Liver (tissue), 9 donors: ENCODE measurements around the gene SLC25A33. TPM values are rescaled to one million over a fixed set of nuclear protein-coding genes. Genes with fewer than 3 reads are reported as not detected.

Source experiments
- DNase-seq: peaks from one replicate; pipeline ENCODE4 v3.0.0-alpha.2; 2017; ENCODE audit warnings: low spot score
- H3K27ac ChIP-seq, 2 donors: one replicate each; pipeline ENCODE4 v1.7.0; 2013; ENCODE audit warnings: inconsistent platforms in 2 of 2, low read length in 2 of 2, control low read depth in 1 of 2, low read depth in 1 of 2, mild to moderate bottlenecking in 1 of 2
- H3K27me3 ChIP-seq, 4 donors: one replicate each; pipeline versions ENCODE4 v1.6.1 to v1.7.0; 2013; ENCODE audit warnings: low read length in 3 of 4, inconsistent platforms in 1 of 4, mild to moderate bottlenecking in 1 of 4, moderate library complexity in 1 of 4; ENCODE audit not compliant: control insufficient read depth in 4 of 4, insufficient read depth in 4 of 4
- H3K36me3 ChIP-seq, 4 donors: one replicate each; pipeline versions ENCODE4 v1.6.1 to v1.7.0; 2013; ENCODE audit warnings: low read length in 3 of 4, mild to moderate bottlenecking in 3 of 4, low read depth in 1 of 4, moderate library complexity in 1 of 4; ENCODE audit not compliant: control insufficient read depth in 4 of 4, insufficient read depth in 3 of 4
- H3K4me1 ChIP-seq, 4 donors: one replicate each; pipeline versions ENCODE4 v1.6.1 to v1.7.0; 2013; ENCODE audit warnings: low read length in 3 of 4, mild to moderate bottlenecking in 3 of 4, moderate library complexity in 1 of 4; ENCODE audit not compliant: control insufficient read depth in 4 of 4, insufficient read depth in 4 of 4
- H3K4me3 ChIP-seq, 3 donors: one replicate each; pipeline versions ENCODE4 v1.6.1 to v1.7.0; 2013; ENCODE audit warnings: low read length in 3 of 3, control low read depth in 1 of 3, low read depth in 1 of 3, mild to moderate bottlenecking in 1 of 3
- H3K9ac ChIP-seq, 2 donors: one replicate each; pipeline ENCODE4 v1.7.0; 2013; ENCODE audit warnings: low read length in 2 of 2, mild to moderate bottlenecking in 2 of 2, moderate library complexity in 2 of 2, control low read depth in 1 of 2, low read depth in 1 of 2
- H3K9me3 ChIP-seq, 4 donors: one replicate each; pipeline versions ENCODE4 v1.6.1 to v1.7.0; 2013; ENCODE audit warnings: low read length in 3 of 4; ENCODE audit not compliant: control insufficient read depth in 4 of 4
- EGR1 ChIP-seq, 2 donors: IDR thresholded peaks; 2 replicates each; pipeline ENCODE4 v1.6.1; 2016 to 2018; ENCODE audit warnings: antibody characterized with exemption in 2 of 2, low read depth in 2 of 2
- FOXA1 ChIP-seq: IDR thresholded peaks from 2 replicates; pipeline ENCODE4 v1.6.1; 2016; ENCODE audit warnings: antibody characterized with exemption
- FOXA2 ChIP-seq: IDR thresholded peaks from 2 replicates; pipeline ENCODE4 v1.6.1; 2016; ENCODE audit warnings: antibody characterized with exemption
- GABPA ChIP-seq, 2 donors: IDR thresholded peaks in 1 of 2; conservative IDR thresholded peaks in 1 of 2; 2 replicates each; pipeline ENCODE4 v1.6.1; 2016; ENCODE audit warnings: antibody characterized with exemption in 2 of 2, mild to moderate bottlenecking in 1 of 2, moderate library complexity in 1 of 2
- HNF4A ChIP-seq, 2 donors: conservative IDR thresholded peaks; 2 replicates each; pipeline ENCODE4 v1.6.1; 2016; ENCODE audit warnings: antibody characterized with exemption in 2 of 2, mild to moderate bottlenecking in 2 of 2
- HNF4G ChIP-seq: IDR thresholded peaks from 2 replicates; pipeline ENCODE4 v1.6.1; 2016; ENCODE audit warnings: antibody characterized with exemption
- JUND ChIP-seq, 2 donors: IDR thresholded peaks; 2 replicates each; pipeline ENCODE4 v1.6.1; 2016; ENCODE audit warnings: antibody characterized with exemption in 2 of 2
- NR2F2 ChIP-seq: IDR thresholded peaks from 2 replicates; pipeline ENCODE4 v1.6.1; 2016; ENCODE audit warnings: antibody characterized with exemption
- RAD21 ChIP-seq, 2 donors: IDR thresholded peaks; 2 replicates each; pipeline ENCODE4 v1.6.1; 2016; ENCODE audit warnings: antibody characterized with exemption in 2 of 2, mild to moderate bottlenecking in 2 of 2
- RXRA ChIP-seq, 2 donors: IDR thresholded peaks; 2 replicates each; pipeline ENCODE4 v1.6.1; 2017 to 2018; ENCODE audit warnings: antibody characterized with exemption in 2 of 2, mild to moderate bottlenecking in 1 of 2
- SP1 ChIP-seq: IDR thresholded peaks from 2 replicates; pipeline ENCODE4 v1.6.1; 2018; ENCODE audit warnings: antibody characterized with exemption, mild to moderate bottlenecking
- TAF1 ChIP-seq: conservative IDR thresholded peaks from 2 replicates; pipeline ENCODE4 v1.6.1; 2016; ENCODE audit warnings: antibody characterized with exemption, mild to moderate bottlenecking
- YY1 ChIP-seq: IDR thresholded peaks from 2 replicates; pipeline ENCODE4 v1.6.1; 2016; ENCODE audit warnings: antibody characterized with exemption, mild to moderate bottlenecking
- WGBS: extraction: QIAGEN DNeasy Blood & Tissue Kit; methylation state at CpG from one replicate; pipeline ENCODE4 v1.1.7; 2013; 5-methylcytosine and 5-hydroxymethylcytosine counted together
- polyA plus RNA-seq, 2 donors: library from polyadenylated mRNA; stranded (reverse) in 1 of 2; unstranded in 1 of 2; fragments of 200-250 nt in 1 of 2; fragments of >200 nt in 1 of 2; fragmentation: Nextera tagmentation in 1 of 2; extraction: Ambion mirVana in 1 of 2; gene quantifications; one replicate each; pipeline versions ENCODE4 v1.2.1 to v1.2.3, GENCODE V29; 2013 to 2015
- total RNA-seq, 2 donors: library from RNA; depleted of rRNA; stranded (reverse); fragments of >200 nt; gene quantifications; one replicate each; pipeline ENCODE4 v1.2.3, GENCODE V29; 2014
- TF ChIP-seq, protein P1 (sequence below): IDR thresholded peaks from 2 replicates; pipeline ENCODE4 v1.6.1; 2016; ENCODE audit warnings: antibody characterized with exemption
- TF ChIP-seq, protein P2 (sequence below): IDR thresholded peaks from 2 replicates; pipeline ENCODE4 v1.6.1; 2016; ENCODE audit warnings: antibody characterized with exemption
- TF ChIP-seq, protein P3 (sequence below): fragments of 150-350 bp; IDR thresholded peaks from 2 replicates; pipeline ENCODE4 v1.5.1; 2017; ENCODE audit warnings: improper control_type of control experiment, low read depth, low read length; ENCODE audit not compliant: missing input control
- TF ChIP-seq, protein P4 (sequence below): IDR thresholded peaks from 2 replicates; pipeline ENCODE4 v1.6.1; 2016; ENCODE audit warnings: antibody characterized with exemption, mild to moderate bottlenecking
- TF ChIP-seq, protein P5 (sequence below): IDR thresholded peaks from 2 replicates; pipeline ENCODE4 v1.6.1; 2016; ENCODE audit warnings: antibody characterized with exemption
- donor health status: healthy.
- donor health status: healthy.
- donor health status: healthy.
- donor health status: healthy.
- donor health status: healthy.

SLC25A33 gene
- total and polyA plus RNA-seq, 4 donors = 6.9 to 19.1 (median 10.7) TPM

DNA sequence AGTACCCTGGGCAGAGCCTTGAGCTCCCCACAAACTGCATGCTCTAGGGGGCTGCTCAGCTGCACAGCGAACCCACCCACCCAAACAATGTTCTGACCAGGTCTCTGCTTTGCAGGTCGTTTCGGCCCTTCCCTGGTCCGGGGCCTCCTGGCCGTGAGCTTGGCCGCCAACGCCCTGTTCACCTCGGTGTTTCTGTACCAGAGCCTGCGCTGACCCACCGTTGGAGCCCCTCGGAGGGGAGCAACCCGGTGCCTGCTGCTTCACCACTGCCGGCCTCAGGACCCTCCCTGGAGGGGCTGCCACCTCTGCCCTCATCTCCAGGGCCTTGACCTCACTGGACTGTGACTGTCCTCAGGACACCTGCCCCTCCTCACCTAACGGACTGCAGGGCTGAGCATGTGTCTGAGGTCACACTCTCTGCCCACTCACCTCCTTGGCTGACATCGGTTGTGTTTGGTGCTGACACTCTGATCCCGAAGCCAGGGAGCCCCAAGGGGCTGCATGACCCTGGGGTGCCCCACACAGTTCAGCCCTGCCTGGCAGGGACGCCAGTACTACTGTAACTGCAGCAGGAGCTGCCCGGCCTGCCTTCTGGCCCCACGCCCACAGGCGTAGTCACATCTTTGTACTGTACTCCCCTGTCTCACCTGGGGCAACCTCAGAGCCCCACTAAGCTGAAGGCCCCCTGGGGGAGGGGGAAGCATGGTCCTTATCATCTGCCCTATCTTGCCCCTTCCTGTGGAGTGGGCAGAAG lies 73.8 kb downstream of the SLC25A33 start:
- H3K27me3 ChIP-seq = no peaks in the 10 kb centered on the region
- DNase-seq = no peak
- no peak overlapping the region for H3K4me3 ChIP-seq
- no peak overlapping the region for H3K27ac ChIP-seq
- no peaks in the 10 kb centered on the region for H3K4me1 ChIP-seq
- H3K9me3 ChIP-seq = no peaks in the 10 kb centered on the region
- H3K9ac ChIP-seq = no peak overlapping the region
- WGBS = 95% methylated on average over 20 of the region's 20 CpGs
- peaks cover 0 to 10% (median 2%) of the 10 kb centered on the region in 4 donors for H3K36me3 ChIP-seq
- TF ChIP-seq, protein P1, sequence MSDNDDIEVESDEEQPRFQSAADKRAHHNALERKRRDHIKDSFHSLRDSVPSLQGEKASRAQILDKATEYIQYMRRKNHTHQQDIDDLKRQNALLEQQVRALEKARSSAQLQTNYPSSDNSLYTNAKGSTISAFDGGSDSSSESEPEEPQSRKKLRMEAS = no peak
- TF ChIP-seq FOXA1 (no peak), JUND (IDR thresholded peaks at IDR 0.05) (no peak), EGR1 (IDR thresholded peaks at IDR 0.05; ENCODE audit: low read depth in 2 of 2) (no peak), HNF4A (conservative IDR thresholded peaks at IDR 0.05) (no peak), FOXA2 (no peak), HNF4G (no peak), YY1 (no peak)
- TF ChIP-seq, protein P2, sequence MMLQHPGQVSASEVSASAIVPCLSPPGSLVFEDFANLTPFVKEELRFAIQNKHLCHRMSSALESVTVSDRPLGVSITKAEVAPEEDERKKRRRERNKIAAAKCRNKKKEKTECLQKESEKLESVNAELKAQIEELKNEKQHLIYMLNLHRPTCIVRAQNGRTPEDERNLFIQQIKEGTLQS = no peak

DNA sequence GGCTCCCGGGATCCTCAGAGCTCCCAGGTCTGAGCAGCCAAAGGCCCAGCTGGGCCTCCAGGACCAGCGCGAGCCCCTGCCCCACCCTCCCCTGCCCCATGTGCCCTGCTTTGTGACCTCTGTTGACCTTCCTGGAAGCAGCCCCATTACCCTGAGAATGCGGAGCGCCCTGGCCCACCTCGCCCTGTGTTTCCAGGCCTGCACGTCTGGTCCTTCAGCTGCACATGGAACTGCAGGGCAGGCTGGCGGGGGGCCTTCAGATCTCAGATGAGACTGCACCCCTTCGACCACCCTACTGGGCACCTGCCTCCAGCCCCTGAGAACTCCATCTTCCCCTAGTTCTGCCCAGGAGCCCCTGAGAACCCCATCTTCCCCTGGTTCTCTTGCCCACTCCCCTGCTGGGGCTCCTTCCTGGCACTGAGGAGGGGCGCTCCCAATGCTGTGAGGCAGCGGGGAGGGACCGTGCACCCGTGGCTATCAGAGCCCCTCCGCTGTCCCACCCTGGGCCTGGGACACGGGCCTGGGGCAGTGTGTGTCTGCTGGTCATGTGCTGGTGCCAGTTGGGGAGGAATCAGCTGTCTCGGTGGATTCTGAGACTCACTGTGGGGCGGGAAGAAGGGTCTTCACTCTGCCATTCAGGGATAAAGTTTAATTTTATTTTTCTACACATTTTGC lies 74.5 kb downstream of the SLC25A33 start:
- H3K9me3 ChIP-seq = no peaks in the 10 kb centered on the region
- no peaks in the 10 kb centered on the region for H3K27me3 ChIP-seq
- H3K4me3 ChIP-seq = no peak overlapping the region
- WGBS = 93% methylated on average over 17 of the region's 17 CpGs
- peaks cover 0 to 10% (median 2%) of the 10 kb centered on the region in 4 donors for H3K36me3 ChIP-seq
- H3K9ac ChIP-seq = no peak overlapping the region
- TF ChIP-seq JUND (IDR thresholded peaks at IDR 0.05) = no peak
- TF ChIP-seq, protein P1 = no peak
- TF ChIP-seq FOXA2 = no peak
- no peak for TF ChIP-seq YY1
- no peak for TF ChIP-seq GABPA (IDR thresholded peaks at IDR 0.05 in 1 of 2, conservative IDR thresholded peaks at IDR 0.05 in 1 of 2)
- TF ChIP-seq HNF4A (conservative IDR thresholded peaks at IDR 0.05) = no peak
- TF ChIP-seq SP1 = no peak
- TF ChIP-seq, protein P3, sequence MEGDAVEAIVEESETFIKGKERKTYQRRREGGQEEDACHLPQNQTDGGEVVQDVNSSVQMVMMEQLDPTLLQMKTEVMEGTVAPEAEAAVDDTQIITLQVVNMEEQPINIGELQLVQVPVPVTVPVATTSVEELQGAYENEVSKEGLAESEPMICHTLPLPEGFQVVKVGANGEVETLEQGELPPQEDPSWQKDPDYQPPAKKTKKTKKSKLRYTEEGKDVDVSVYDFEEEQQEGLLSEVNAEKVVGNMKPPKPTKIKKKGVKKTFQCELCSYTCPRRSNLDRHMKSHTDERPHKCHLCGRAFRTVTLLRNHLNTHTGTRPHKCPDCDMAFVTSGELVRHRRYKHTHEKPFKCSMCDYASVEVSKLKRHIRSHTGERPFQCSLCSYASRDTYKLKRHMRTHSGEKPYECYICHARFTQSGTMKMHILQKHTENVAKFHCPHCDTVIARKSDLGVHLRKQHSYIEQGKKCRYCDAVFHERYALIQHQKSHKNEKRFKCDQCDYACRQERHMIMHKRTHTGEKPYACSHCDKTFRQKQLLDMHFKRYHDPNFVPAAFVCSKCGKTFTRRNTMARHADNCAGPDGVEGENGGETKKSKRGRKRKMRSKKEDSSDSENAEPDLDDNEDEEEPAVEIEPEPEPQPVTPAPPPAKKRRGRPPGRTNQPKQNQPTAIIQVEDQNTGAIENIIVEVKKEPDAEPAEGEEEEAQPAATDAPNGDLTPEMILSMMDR = no peak
- no peak for TF ChIP-seq FOXA1
- no peak for TF ChIP-seq RAD21 (IDR thresholded peaks at IDR 0.05)
- no peak for TF ChIP-seq NR2F2
- TF ChIP-seq TAF1 = no peak
- TF ChIP-seq, protein P2 = no peak
- TF ChIP-seq, protein P4, sequence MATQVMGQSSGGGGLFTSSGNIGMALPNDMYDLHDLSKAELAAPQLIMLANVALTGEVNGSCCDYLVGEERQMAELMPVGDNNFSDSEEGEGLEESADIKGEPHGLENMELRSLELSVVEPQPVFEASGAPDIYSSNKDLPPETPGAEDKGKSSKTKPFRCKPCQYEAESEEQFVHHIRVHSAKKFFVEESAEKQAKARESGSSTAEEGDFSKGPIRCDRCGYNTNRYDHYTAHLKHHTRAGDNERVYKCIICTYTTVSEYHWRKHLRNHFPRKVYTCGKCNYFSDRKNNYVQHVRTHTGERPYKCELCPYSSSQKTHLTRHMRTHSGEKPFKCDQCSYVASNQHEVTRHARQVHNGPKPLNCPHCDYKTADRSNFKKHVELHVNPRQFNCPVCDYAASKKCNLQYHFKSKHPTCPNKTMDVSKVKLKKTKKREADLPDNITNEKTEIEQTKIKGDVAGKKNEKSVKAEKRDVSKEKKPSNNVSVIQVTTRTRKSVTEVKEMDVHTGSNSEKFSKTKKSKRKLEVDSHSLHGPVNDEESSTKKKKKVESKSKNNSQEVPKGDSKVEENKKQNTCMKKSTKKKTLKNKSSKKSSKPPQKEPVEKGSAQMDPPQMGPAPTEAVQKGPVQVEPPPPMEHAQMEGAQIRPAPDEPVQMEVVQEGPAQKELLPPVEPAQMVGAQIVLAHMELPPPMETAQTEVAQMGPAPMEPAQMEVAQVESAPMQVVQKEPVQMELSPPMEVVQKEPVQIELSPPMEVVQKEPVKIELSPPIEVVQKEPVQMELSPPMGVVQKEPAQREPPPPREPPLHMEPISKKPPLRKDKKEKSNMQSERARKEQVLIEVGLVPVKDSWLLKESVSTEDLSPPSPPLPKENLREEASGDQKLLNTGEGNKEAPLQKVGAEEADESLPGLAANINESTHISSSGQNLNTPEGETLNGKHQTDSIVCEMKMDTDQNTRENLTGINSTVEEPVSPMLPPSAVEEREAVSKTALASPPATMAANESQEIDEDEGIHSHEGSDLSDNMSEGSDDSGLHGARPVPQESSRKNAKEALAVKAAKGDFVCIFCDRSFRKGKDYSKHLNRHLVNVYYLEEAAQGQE = no peak
- no peak for TF ChIP-seq RXRA (IDR thresholded peaks at IDR 0.05)
- TF ChIP-seq, protein P5, sequence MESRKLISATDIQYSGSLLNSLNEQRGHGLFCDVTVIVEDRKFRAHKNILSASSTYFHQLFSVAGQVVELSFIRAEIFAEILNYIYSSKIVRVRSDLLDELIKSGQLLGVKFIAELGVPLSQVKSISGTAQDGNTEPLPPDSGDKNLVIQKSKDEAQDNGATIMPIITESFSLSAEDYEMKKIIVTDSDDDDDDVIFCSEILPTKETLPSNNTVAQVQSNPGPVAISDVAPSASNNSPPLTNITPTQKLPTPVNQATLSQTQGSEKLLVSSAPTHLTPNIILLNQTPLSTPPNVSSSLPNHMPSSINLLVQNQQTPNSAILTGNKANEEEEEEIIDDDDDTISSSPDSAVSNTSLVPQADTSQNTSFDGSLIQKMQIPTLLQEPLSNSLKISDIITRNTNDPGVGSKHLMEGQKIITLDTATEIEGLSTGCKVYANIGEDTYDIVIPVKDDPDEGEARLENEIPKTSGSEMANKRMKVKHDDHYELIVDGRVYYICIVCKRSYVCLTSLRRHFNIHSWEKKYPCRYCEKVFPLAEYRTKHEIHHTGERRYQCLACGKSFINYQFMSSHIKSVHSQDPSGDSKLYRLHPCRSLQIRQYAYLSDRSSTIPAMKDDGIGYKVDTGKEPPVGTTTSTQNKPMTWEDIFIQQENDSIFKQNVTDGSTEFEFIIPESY = no peak
- no peak overlapping the region for H3K27ac ChIP-seq
- no peaks in the 10 kb centered on the region for H3K4me1 ChIP-seq
- DNase-seq = no peak
